Islet of Langerhans (tissue), 1 donor: ENCODE data around the gene NR5A2.

Experiments
- FAIRE-seq: peaks from one replicate; lab custom pipeline; 2011; peaks lifted over from hg19 to GRCh38; lab: Jason Lieb, UNC

The NR5A2 gene

DNA sequence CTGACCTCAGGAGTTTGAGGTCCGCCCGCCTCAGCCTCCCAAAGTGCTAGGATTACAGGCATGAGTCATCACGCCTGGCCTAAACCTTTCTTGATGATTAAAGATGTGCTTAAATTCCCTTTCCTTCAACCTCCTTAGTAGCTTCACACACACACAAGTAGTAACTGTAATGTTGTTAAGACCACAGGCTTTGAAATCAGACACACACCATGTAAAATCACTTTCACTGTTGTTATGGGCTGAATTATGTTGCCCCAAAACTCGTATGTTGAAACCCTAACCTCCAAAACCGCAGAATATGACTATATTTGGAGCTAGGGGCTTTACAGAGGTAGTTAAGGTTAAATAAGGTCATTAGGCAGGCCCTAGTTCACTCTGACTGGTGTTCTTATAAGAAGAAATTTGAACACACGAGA, 180.2 kb downstream of the NR5A2 start:
- FAIRE-seq, result no peak

DNA sequence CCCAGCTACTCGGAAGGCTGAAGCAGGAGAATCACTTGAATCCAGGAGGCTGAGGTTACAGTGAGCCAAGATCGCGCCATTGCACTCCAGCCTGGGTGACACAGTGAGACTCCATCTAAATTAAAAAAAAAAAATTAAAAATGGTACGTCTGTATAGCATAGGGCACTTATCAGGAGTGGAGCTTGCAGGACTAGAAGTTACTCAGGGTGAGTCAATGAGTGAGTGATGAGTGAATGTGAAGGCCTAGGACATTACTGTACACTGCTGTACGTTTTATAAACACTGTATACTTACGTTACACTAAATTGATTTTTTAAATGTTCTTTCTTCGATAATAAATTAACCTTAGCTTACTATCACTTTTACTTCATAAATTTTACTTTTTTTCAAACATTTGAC, 183.6 kb downstream of the NR5A2 start:
- no peak for FAIRE-seq

GRCh38 chr1:200213392-200213791, 185.9 kb downstream of the NR5A2 start:
- no peak for FAIRE-seq

- FAIRE-seq, result no peak
These were observed 186.4 kb downstream of the NR5A2 start for GRCh38 chr1:200213921-200214320.

DNA sequence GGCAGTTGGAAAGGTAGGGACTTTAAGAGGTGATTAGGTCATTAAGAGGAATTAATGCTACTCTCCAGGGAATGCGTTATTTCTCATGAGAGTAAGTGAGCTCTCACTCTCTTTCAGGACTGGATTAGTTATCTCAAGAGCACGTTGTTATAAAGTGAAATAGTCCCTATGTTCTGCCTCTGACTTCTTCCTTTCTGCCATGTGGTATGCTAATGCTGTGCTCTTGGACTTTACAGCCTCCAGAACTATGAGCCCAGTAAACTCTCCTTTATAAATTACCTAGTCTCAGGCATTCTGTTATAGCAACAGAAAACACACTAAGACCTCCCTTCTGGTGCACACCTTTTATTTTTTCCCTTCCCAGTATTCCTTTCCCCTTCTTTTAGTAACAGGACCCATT, 187.8 kb downstream of the NR5A2 start:
- no peak for FAIRE-seq

GRCh38 chr1:200217703-200218102, 190.2 kb downstream of the NR5A2 start:
- no peak for FAIRE-seq

DNA sequence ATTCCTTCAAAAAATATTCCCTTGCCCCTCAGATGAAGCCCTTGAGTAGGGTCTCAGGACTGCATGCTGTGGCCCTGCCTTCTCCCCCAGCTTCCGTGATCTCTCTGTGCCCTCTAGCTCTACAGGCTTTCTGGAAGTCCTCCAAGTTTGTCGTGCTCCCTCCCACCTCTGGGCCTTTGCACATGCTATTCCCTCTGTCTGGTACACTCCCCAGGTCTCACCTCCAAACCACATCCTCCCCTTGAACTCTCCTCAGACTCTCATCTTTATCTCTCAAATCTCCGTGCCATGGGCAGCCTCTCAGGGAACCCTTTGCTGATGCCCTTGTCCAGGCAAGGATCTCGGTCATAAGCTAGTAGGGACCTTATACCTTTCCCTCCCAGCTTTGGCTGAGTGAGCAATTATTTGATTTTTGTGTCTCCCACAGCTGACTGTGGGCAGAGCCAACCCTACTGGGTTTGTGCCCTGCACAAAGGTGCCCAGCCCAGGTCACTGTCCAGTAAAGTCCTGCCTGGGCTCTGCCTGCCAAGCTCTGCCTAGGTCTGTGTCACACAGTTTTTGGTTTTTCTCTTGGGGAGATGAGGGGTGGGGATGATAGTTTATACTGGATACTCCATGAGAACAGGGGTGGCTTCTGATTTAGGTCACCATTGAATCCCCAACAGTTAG, 194.2 kb downstream of the NR5A2 start:
- no peak for FAIRE-seq

GRCh38 chr1:200223207-200223606, 195.7 kb downstream of the NR5A2 start:
- no peak for FAIRE-seq

DNA sequence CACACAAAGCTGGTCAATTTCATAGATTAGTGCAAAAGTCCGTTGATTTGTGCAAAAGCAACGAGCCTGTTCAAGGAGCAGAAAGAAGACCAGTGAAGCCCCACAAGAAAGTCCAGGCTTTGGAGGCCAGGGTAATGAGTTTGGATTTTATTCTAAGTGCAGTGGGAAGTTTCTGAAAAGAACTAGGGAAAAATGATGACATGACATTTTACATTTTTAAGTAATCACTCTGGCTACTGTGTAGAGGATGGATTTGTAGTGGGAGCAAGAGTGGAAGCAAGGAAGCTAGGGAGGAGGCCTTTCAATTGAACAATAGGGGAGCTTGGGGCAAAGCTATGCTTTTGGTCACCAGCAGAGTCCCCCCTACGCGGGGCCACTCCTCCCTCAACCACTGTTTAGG, 196.1 kb downstream of the NR5A2 start:
- FAIRE-seq, result no peak

DNA sequence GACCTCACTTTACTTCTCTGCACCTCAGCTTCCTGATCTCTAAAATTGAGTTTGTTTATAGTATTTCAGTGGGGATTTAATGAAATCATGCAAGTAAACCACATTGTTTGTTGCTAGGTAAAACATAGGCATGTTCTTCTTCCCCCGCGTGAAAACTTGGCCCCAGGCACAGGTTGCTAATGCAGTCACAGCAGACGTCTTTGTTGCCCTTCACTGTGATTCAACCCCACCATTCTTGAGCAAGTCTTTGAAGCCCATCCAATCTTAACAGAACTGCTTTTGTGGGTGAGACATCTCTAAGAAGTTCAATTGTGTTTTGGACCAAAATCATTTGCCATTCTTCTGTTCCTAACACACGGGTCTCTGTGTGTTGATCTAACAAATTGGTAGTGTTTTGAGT, 196.8 kb downstream of the NR5A2 start:
- FAIRE-seq, result no peak

- FAIRE-seq, result no peak
These were observed 198.9 kb downstream of the NR5A2 start for GRCh38 chr1:200226268-200226968.

GRCh38 chr1:200226969-200227303, 199.4 kb downstream of the NR5A2 start:
- FAIRE-seq, result no peak
